GM12878 (cell line): Measurements from ENCODE around the gene GNAL.

Experiments
- BCL11A ChIP-seq: IDR thresholded peaks from 2 replicates; pipeline ENCODE4 v1.6.1; 2011; ENCODE audit warnings: low read depth, low read length
- JUND ChIP-seq: IDR thresholded peaks from 2 replicates; pipeline ENCODE4 v1.6.1; 2012; ENCODE audit warnings: low read depth, mild to moderate bottlenecking, low read length, improper control_type of control experiment, moderate library complexity
- USF1 ChIP-seq: IDR thresholded peaks from 2 replicates; pipeline ENCODE4 v1.6.1; 2011; ENCODE audit warnings: borderline replicate concordance, low read depth, mild to moderate bottlenecking, moderate library complexity, mixed read lengths, low read length; ENCODE audit not compliant: insufficient read depth; ENCODE audit errors: extremely low read length

GRCh38 chr18:11678211-11678610 is 10.9 kb upstream of the GNAL start:
- TF ChIP-seq USF1 (no peak), BCL11A (no peak), JUND (no peak)
